Esophagus squamous epithelium (tissue), 4 donors: ENCODE measurements around the gene GTPBP4.

Experiments used
- CTCF ChIP-seq, 6 experiments: fragments of 450-650 bp in 4 of 6; fragments of 200-600 bp in 2 of 6; sonication (generic) in 2 of 6; IDR thresholded peaks; one replicate each; pipeline ENCODE4 v1.5.1; 2016 to 2019; ENCODE audit warnings: antibody characterized with exemption in 6 of 6, mild to moderate bottlenecking in 4 of 6, moderate library complexity in 4 of 6
- POLR2A ChIP-seq, 4 donors: fragments of 450-650 bp; IDR thresholded peaks; one replicate each; pipeline ENCODE4 v1.6.1; 2017; ENCODE audit warnings: antibody characterized with exemption in 4 of 4, mild to moderate bottlenecking in 4 of 4, moderate library complexity in 3 of 4

- TF ChIP-seq POLR2A (IDR thresholded peaks at IDR 0.05) (no peak), CTCF (IDR thresholded peaks at IDR 0.05) (no peak)
Observed at GRCh38 chr10:1050145-1050544, 61.9 kb downstream of the GTPBP4 start.
